ENCODE data around the gene RAB10. TPM values are rescaled to one million over a fixed set of nuclear protein-coding genes. Genes with fewer than 3 reads are reported as not detected.

RAB10 gene
- total RNA-seq, 1 experiment from 2014 or later: 140 TPM

- BruUV-seq (replicated peaks): no TSS peak
- intact Hi-C loops (cut with micrococcal nuclease; ENCODE audit: unreplicated experiment): no loop called here
- Histone ChIP-seq H3K4me1 (ENCODE audit: insufficient read depth, low read length, poor library complexity, severe bottlenecking) (peaks cover 12% of the 10 kb centered on the region), H3K36me3 (ENCODE audit: insufficient read depth, low read length, poor library complexity, severe bottlenecking) (no peaks in the 10 kb centered on the region), H3K27me3 (replicated peaks; ENCODE audit: insufficient read depth, low read depth, low read length, poor library complexity) (no peaks in the 10 kb centered on the region), H3K27ac (ENCODE audit: low read depth, low read length, poor library complexity, severe bottlenecking) (no peak overlapping the region), H3K9me3 (ENCODE audit: low read depth, low read length, poor library complexity, severe bottlenecking) (no peaks in the 10 kb centered on the region), H3K4me3 (ENCODE audit: low read depth, low read length, poor library complexity, severe bottlenecking) (no peak overlapping the region)
- ChIA-PET CTCF (interaction anchor here (0.6 kb wide), 1 partner anchor 24 kb away, joined by 4 read pairs; no protein-coding TSS in a partner anchor), POLR2A (ENCODE audit: low non-redundant PET) (no interaction called here)
- DNase-seq (ENCODE audit: low spot score): no peak
- TF ChIP-seq EZH2 (IDR thresholded peaks at IDR 0.05; ENCODE audit: borderline replicate concordance, low read depth, low read length, poor library complexity, severe bottlenecking): no peak
- TF ChIP-seq CTCF (conservative IDR thresholded peaks at IDR 0.05; ENCODE audit: low read depth, low read length): no peak
Measured at GRCh38 chr2:26017464-26018183, 16.3 kb upstream of the RAB10 start.

GRCh38 chr2:26018184-26019055, 15.5 kb upstream of the RAB10 start:
- H3K9me3 ChIP-seq (ENCODE audit: low read depth, low read length, poor library complexity, severe bottlenecking): no peaks in the 10 kb centered on the region
- intact Hi-C loops (cut with micrococcal nuclease; ENCODE audit: unreplicated experiment): no loop called here
- ChIA-PET POLR2A (ENCODE audit: low non-redundant PET) (no interaction called here), CTCF (interaction anchor here (0.6 kb wide), 1 partner anchor 23 kb away, joined by 4 read pairs; no protein-coding TSS in a partner anchor)
- no peaks in the 10 kb centered on the region for H3K36me3 ChIP-seq (ENCODE audit: insufficient read depth, low read length, poor library complexity, severe bottlenecking)
- no peaks in the 10 kb centered on the region for H3K27me3 ChIP-seq (replicated peaks; ENCODE audit: insufficient read depth, low read depth, low read length, poor library complexity)
- TF ChIP-seq EZH2 (IDR thresholded peaks at IDR 0.05; ENCODE audit: borderline replicate concordance, low read depth, low read length, poor library complexity, severe bottlenecking) (no peak), CTCF (conservative IDR thresholded peaks at IDR 0.05; ENCODE audit: low read depth, low read length) (no peak)
- H3K27ac ChIP-seq (ENCODE audit: low read depth, low read length, poor library complexity, severe bottlenecking): no peak overlapping the region
- BruUV-seq (replicated peaks): no TSS peak
- peaks cover 9% of the 10 kb centered on the region for H3K4me1 ChIP-seq (ENCODE audit: insufficient read depth, low read length, poor library complexity, severe bottlenecking)
- no peak overlapping the region for H3K4me3 ChIP-seq (ENCODE audit: low read depth, low read length, poor library complexity, severe bottlenecking)
- peak; percentile 54 for DNase-seq (ENCODE audit: low spot score)

- intact Hi-C loops (cut with micrococcal nuclease; ENCODE audit: unreplicated experiment): no loop called here
- Histone ChIP-seq H3K36me3 (ENCODE audit: insufficient read depth, low read length, poor library complexity, severe bottlenecking) (no peaks in the 10 kb centered on the region), H3K4me3 (ENCODE audit: low read depth, low read length, poor library complexity, severe bottlenecking) (no peak overlapping the region), H3K4me1 (ENCODE audit: insufficient read depth, low read length, poor library complexity, severe bottlenecking) (peaks cover 9% of the 10 kb centered on the region), H3K27me3 (replicated peaks; ENCODE audit: insufficient read depth, low read depth, low read length, poor library complexity) (no peaks in the 10 kb centered on the region), H3K27ac (ENCODE audit: low read depth, low read length, poor library complexity, severe bottlenecking) (no peak overlapping the region), H3K9me3 (ENCODE audit: low read depth, low read length, poor library complexity, severe bottlenecking) (peaks cover 4% of the 10 kb centered on the region)
- ChIA-PET CTCF (no interaction called here), POLR2A (ENCODE audit: low non-redundant PET) (no interaction called here)
- no peak for DNase-seq (ENCODE audit: low spot score)
- BruUV-seq (replicated peaks): no TSS peak
- TF ChIP-seq EZH2 (IDR thresholded peaks at IDR 0.05; ENCODE audit: borderline replicate concordance, low read depth, low read length, poor library complexity, severe bottlenecking) (no peak), CTCF (conservative IDR thresholded peaks at IDR 0.05; ENCODE audit: low read depth, low read length) (no peak)
Measured at GRCh38 chr2:26020231-26020640, 13.6 kb upstream of the RAB10 start.
